GF-D8 (cell line): ENCODE results near the gene YLPM1.
"Not testable (repeated sequence)": the region's sequence is repeated elsewhere in the genome, so short reads cannot be mapped to it uniquely, and the experiment has no call there.

Source experiments
- DNase-seq: peaks from one replicate; lab custom pipeline; 2025; lab: John Stamatoyannopoulos, UW

Gene YLPM1, protein sequence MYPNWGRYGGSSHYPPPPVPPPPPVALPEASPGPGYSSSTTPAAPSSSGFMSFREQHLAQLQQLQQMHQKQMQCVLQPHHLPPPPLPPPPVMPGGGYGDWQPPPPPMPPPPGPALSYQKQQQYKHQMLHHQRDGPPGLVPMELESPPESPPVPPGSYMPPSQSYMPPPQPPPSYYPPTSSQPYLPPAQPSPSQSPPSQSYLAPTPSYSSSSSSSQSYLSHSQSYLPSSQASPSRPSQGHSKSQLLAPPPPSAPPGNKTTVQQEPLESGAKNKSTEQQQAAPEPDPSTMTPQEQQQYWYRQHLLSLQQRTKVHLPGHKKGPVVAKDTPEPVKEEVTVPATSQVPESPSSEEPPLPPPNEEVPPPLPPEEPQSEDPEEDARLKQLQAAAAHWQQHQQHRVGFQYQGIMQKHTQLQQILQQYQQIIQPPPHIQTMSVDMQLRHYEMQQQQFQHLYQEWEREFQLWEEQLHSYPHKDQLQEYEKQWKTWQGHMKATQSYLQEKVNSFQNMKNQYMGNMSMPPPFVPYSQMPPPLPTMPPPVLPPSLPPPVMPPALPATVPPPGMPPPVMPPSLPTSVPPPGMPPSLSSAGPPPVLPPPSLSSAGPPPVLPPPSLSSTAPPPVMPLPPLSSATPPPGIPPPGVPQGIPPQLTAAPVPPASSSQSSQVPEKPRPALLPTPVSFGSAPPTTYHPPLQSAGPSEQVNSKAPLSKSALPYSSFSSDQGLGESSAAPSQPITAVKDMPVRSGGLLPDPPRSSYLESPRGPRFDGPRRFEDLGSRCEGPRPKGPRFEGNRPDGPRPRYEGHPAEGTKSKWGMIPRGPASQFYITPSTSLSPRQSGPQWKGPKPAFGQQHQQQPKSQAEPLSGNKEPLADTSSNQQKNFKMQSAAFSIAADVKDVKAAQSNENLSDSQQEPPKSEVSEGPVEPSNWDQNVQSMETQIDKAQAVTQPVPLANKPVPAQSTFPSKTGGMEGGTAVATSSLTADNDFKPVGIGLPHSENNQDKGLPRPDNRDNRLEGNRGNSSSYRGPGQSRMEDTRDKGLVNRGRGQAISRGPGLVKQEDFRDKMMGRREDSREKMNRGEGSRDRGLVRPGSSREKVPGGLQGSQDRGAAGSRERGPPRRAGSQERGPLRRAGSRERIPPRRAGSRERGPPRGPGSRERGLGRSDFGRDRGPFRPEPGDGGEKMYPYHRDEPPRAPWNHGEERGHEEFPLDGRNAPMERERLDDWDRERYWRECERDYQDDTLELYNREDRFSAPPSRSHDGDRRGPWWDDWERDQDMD (N-terminal part only)

DNA sequence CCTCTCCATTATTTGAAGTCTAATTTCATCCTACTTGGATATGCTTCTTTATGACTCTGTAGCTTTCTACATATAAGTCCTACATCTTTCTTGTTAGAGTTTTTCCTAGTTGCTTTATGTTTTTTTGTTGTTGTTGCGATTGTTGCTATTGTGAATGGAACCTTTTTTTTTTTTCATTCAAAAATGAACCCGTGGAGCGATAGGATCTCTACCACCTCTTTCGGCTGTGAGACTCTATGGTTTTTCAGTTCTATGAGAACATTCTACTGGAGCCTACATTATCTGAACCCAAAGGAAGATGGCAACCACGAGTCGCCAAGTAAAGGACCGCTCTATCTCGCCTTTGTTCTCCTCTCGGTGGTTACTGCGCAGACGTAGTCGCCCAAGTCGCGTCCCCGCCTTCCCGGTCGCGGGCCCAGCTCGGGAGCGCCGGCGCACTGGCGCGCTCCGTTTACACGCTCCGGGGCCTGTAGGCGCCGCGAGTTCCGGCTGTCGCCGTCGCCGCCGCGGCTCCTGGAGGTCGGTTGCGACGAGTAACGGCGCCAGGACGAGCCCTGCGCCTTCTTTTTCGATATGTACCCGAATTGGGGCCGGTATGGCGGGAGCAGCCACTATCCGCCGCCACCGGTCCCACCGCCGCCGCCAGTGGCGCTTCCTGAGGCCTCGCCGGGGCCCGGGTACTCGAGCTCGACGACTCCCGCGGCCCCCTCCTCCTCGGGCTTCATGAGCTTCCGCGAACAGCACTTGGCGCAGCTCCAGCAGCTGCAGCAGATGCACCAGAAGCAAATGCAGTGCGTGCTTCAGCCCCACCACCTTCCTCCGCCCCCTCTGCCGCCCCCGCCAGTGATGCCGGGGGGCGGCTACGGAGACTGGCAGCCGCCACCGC lies at the start of gene YLPM1:
TSS of gene YLPM1 (plus strand) at position 400 of the 886 bp plus-strand sequence. CDS start at position 574, 174 bp downstream.
- peak; percentile 81 for DNase-seq

DNA sequence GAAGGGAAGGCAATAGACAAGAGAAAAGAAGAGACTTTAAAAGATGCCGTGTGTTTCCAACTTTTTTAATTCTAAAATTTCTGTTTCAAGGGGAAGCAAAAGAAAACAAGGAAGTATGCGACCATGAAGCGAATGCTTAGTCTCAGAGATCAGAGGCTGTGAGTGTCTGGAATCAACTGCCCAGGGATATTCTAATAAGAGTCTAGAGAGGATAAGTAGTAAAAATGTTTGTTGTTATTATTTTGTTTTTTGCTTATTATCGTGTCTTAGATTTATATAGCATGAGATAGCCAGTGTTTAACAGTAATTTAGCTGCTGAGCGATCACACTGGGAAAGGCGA lies 49.8 kb upstream of the YLPM1 start:
- DNase-seq, result no peak

DNA sequence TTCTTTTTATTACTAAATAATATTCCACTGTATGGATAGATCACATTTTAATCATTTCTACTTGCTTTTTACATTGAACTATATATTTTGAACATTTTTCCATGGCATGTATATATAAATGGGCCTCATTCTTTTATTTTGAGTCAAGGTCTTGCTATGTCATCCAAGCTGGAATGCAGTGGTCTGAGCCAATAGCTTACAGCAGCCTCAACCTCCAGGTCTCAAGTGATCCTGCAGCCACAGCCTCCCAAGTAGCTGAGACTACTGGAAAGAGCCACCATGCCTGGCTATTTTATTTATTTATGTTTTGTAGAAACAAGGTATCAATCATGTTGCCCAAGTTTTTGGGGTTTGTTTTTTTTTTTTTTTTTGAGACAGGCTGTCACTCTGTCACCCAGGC lies 42.6 kb upstream of the YLPM1 start:
- no peak for DNase-seq

DNA sequence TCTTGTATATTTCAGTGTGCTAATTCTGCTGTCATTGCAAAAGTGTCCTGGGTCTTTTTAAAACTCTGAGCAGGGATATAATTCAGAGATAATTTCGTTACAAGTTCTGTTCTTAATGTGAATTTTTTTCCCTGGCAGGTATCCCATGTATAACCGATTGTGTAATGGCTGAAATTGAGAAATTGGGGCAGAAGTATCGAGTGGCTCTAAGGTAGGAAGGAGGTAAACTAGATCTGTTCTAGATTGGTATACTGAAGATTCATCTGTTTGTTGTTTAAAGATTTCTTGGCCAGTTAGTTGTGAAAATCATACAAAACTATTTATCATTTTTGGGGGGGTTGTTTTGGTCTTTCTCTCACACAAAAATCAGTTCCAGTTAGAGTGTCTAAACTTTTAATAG lies 40.0 kb upstream of the YLPM1 start:
- no peak for DNase-seq

DNA sequence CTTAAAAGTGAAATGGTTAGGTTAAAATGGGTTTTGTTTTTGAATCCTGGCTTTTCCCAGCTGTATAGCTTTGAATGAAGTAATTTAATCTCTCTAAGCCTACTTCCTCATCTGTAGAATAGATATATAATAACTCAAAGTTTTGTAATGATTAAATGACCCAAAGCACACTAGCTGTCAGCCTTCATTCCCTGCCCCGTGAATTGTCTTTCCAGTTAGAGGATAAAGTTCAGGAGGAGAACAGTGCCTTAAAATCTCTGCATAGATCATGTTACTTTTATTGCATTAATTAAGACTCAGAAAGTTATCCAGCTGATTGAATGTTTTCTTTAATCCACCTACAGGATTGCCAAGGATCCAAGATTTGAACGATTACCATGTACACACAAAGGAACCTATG lies 30.7 kb upstream of the YLPM1 start:
- no peak for DNase-seq

DNA sequence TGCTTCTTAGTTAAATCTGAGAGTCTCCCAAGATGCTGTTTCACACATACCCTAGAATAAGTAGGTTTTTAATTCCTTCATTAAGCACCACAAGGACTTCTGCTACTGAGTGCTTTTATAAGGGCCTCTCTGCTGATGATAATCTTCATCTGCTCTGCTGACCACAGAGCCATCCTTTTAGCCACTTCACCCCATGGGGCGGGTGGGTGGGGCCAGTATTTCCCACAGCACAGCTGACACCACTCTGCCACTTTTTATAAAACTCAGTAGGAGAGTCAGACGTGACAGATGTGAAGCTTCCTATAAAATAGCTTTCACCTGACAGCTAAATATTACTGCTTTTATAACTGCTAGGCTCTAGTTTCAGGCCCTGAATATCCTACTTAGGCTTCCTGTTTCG lies 29.9 kb upstream of the YLPM1 start:
- DNase-seq, result no peak

DNA sequence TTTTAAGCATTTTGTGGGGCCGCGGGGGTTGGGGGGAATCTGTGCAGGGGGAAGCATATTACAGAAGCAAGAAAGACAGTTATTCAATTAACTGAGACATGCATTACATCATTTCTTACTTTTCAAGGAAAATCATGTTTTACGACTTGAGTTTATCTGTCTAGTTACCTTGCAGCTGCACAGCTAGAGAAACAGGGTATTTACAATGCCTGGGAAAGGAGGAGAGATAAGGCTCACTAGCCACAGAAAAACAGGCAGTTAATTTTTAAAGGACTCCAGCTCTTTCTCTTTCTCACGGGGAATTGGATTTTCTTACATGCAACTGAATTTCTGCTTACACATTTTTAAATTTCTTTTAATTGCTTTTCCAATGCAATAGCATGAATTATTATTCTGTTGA lies 28.0 kb upstream of the YLPM1 start:
- no peak for DNase-seq

DNA sequence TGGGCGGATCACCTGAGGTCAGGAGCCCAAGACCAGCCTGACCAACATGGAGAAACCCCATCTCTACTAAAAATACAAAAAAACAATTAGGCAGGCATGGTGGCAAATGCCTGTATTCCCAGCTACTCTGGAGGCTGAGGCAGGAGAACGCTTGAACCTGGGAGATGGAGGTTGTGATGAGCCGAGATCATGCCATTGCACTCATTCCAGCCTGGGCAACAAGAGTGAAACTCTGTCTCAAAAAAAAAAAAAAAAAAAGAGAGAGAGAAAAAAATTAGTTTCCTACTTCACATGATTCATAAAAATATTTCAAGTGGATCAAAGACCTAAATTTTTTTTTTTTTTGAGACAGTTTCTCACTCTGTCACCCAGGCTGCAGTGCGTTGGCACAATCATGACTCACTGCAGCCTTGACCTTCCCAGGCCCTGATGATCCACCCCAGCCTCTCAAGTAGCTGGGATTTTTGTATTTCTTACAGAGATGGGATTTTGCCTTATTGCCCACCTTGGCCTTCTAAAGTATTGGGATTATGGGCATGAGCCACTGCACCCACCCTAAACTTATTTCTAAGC lies 25.3 kb upstream of the YLPM1 start:
- DNase-seq, result no peak

DNA sequence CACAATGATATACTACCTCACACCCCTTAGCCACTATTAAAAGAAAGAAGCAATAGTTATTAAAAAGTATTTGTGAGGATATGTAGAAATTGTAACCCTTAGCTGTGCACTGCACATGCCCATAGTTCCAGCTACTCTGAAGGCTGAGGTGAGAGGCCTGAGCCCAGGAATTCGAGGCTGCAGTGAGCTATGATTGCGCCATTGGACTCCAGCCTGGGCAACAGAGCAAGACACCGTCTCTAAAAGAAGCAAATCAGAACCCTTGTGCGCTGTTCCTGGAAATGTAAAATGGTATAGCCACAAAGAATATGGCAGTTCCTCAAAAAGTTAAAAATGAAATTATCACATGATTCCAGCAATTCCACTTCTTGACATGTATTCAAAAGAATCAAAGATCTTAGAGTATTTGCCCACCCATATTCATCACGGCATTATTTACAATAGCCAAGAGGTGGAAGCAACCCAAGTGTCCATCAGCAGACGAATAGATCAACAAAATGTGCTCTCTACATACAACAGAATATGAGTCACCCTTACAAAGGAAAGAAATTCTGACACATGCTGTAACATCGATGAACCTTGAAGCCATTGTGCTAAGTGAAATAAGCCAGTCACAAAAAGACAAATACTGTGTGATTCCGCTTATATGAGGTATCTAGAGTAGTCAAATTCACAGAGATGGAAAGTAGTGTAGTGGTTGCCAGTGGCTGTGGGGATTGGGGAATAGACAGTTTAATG lies 23.7 kb upstream of the YLPM1 start:
- no peak for DNase-seq

DNA sequence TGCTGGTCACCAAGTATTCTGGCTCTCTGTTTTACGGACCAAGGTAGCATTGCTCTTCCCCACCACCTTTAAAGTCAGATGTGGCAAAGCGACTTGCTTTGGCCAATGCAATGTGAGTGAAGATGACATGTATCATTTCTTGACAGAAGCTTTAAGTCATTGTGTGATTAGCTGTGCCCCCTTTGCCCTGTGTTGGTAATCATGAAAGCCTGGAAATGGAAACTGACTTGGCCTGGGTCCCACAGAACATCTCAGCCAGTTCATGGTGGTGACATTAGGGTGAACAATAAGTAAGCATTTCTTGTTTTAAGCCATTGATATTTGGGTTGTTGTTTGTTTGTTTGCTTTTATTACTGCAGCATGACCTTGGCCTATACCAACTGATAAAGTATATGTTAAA lies 15.9 kb upstream of the YLPM1 start:
- DNase-seq, result no peak

DNA sequence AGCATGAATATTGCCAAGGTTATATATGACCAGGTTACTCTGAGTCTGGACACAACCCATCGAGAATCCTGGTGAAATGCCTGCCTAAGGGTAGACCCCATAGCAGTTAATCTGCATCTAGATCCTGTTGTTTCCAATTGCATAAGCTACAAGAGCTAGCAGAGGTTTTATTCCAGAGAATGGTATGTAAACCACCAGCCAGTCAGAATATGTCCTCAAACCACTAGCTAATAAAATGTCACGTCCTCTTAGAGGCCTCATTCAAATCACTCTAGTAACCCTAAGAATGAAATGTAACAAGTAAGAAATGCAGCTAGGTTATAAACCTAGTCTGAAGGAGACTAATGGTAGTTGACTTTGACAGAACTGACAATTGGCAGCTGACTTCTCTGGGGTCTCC lies 9.0 kb upstream of the YLPM1 start:
- DNase-seq, result no peak

DNA sequence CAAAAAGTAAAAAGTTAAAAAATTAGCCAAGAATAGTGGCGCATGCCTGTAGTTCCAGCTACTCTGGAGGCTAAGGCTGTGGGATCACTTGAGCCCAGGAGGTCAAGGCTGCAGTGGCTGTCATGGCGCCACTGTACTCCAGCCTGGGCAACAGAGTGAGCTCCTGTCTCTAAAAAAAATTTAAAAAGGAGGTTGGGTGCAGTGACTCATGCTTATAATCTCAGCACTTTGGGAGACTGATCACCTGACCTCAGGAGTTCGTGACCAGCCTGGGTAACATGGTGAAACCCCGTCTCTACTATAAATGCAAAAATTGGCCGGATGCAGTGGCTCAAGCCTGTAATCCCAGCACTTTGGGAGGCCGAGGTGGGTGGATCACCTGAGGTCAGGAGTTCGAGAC lies 8.2 kb upstream of the YLPM1 start:
- no peak for DNase-seq

DNA sequence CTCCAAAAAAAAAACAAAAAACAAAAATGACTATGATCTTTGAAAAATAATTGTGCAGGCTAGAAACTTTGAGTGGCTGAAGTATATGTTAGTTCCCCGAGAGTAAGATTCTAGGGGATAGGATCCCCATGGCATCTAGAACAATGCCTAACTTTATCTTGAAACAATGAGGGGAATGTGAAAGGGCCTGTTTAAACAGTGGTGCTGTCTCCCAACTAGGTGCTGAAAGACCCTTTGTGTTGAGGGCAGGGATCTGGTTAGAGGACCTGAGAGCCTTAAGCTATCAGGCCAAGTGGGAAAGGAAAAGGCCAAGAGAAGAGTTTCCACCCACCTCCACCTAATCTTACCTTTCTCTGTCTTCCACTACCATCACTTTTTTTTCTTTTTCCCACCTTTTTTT lies 6.8 kb upstream of the YLPM1 start:
- no peak for DNase-seq

DNA sequence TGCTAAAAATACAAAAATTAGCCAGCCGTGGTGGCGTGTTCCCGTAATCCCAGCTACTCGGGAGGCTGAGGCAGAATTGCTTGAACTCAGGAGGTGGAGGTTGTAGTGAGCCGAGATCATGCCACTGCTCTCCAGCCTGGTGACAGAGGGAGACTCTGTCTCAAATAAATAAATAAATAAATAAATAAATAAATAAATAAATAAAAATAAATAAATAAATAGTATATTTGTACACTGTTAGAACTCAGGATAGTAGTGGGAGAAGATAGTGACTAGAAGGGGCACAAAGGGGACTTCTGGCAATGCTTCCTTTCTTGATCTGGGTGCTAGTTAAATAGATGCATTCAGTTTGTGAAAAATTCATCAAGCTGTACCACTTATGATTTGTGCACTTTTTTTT lies 4.6 kb upstream of the YLPM1 start:
- DNase-seq, result not testable (repeated sequence)

DNA sequence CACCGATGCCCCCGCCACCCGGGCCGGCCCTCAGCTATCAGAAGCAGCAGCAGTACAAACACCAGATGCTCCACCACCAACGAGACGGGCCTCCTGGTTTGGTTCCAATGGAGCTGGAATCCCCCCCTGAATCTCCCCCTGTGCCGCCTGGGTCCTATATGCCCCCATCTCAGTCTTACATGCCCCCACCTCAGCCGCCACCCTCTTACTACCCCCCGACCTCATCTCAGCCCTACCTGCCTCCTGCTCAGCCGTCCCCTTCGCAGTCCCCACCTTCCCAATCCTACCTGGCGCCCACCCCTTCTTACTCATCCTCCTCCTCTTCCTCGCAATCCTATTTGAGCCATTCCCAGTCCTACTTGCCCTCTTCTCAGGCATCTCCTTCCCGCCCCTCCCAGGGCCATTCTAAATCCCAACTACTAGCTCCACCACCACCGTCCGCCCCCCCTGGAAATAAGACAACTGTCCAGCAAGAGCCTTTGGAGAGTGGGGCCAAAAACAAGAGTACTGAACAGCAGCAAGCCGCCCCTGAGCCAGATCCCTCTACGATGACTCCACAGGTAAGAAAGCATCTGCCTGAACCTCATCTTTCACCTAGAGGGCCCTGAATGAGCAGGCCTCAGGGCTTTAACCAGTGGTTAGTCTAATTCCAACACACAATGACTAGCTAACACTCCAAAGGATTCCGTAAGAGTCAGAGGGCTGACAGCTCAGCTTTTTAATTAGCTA lies 851 bp downstream of the YLPM1 start:
- no peak for DNase-seq

DNA sequence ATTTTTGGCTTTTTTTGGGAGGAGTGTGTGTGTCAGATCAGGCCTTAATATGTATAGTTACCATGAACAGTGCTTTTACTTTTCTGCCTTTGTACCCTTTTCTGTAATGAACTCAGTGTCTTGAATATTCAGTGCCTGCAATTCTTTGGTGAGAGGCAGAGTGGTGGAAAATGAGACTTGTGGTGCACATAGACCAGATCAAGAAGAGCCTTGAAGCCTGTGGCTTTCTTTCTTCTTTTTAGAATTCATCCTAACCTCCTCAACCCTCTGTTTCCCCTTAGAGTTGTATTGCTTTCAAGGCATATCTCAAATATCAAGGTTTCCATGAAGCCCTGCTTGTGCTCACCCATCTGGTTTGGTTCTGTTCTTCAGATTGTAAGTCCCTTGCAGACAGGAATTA lies 2.6 kb downstream of the YLPM1 start:
- no peak for DNase-seq

DNA sequence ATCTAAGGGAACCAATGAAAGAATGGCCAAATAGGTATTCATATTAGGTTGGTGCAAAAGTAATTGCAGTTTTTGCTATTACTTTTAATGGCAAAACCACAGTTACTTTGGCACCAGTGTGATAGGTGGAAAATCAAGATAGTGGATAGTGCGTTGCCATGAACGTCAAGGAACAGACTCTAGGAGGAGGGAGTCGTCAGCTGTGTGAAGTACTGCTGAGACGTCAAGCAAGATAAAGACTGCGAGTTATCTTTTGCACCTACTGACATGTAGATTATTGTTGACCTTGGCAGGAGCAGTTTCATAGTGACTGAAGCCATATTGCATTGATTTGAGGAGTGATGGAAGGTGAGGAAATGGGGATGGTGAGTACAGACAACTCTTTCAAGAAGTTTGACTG lies 8.3 kb downstream of the YLPM1 start:
- DNase-seq, result no peak

DNA sequence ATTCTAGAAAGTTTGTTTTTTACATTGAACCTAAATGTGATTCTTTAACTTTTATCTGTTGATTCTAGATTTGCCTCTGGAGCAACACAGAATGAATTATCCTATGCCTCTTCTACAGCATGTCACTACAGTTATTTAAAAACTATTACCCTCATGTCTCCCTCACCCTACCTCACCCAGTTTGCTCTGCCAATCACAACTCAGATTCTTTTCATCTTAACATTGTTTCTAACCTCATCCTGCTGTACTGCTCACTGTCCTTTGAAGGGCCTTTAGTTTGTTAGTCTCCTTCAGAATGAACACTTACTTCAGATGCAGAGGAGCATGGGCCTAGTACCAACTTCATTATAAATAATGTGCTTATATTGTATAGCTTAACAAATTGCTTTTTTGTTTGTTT lies 21.5 kb downstream of the YLPM1 start:
- DNase-seq, result no peak

DNA sequence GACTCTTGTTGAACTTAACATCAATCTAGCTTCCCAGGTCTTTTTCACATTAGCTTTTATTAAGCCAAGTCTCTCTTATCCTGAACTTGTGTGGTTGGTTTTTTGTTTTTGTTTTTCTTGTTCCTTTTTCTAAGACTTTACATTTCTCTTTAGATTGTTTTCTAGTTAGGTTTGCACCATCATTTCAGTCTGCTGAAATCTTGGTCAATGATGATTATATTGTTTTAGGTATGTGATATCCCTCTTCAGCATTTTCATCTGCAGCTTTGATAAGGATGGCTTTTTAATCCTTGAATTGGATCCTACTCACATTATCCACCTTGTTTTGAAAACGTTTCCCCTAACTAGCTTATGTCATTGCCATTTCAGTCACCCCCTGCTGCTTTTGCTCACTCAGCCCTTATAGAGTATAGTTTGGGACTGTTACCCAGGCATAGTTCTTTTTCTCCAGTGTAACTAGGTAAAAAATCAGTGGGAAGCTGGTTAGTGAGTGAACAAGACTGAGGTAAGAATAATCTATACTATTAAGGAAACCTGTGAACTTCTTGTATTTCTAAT lies 22.0 kb downstream of the YLPM1 start:
- no peak for DNase-seq
